ENCODE measurements around the gene PRMT7.

The PRMT7 gene

DNA sequence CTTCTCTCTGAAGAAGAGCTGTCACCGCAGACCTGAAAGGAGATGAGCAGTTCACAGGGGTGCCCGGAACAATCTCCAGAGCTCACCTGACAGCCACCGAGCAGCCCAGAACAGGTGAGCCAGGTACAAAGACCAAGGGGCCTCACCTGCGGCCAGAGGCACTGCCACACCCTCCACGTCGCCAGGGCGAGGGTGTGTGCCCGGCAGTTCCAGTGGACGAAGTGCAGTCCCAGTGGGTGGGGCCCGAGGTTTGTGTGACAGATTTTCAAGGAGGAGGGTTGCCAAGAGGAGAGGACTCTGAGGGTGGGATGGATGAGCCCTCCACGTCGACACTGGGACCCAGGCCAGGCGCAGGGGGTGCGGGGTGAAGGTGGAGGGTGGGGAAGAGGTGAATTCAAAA lies 75.8 kb downstream of the PRMT7 start:
- DNase-seq (ENCODE audit: low read depth) = no peak
- TF ChIP-seq, protein P1, sequence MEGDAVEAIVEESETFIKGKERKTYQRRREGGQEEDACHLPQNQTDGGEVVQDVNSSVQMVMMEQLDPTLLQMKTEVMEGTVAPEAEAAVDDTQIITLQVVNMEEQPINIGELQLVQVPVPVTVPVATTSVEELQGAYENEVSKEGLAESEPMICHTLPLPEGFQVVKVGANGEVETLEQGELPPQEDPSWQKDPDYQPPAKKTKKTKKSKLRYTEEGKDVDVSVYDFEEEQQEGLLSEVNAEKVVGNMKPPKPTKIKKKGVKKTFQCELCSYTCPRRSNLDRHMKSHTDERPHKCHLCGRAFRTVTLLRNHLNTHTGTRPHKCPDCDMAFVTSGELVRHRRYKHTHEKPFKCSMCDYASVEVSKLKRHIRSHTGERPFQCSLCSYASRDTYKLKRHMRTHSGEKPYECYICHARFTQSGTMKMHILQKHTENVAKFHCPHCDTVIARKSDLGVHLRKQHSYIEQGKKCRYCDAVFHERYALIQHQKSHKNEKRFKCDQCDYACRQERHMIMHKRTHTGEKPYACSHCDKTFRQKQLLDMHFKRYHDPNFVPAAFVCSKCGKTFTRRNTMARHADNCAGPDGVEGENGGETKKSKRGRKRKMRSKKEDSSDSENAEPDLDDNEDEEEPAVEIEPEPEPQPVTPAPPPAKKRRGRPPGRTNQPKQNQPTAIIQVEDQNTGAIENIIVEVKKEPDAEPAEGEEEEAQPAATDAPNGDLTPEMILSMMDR (conservative IDR thresholded peaks at IDR 0.05; ENCODE audit: low read length) = no peak
- no peak overlapping the region for H3K4me3 ChIP-seq (ENCODE audit: low read length)

DNA sequence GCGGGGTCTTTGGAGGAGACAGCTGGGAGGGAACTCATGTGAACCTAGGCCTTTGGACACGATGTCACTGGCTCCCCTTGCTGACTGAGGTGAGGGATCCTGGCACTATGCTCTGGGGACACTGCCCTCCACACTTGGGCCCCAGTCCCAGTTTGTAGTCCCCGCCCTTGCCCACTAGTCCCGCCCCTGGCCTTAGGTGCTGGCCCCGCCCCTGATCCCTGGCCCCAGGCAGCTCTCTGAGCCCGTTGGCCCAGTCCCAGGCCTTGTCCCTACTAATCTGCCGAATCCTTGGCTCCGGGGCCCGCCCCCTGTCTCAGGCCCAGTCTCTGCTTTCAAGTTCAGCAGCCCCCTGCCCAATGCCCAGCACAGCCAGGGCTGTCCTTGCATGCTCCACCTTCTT lies 76.5 kb downstream of the PRMT7 start:
- DNase-seq (ENCODE audit: low read depth) = no peak
- TF ChIP-seq, protein P1 (conservative IDR thresholded peaks at IDR 0.05; ENCODE audit: low read length) = no peak
- no peak overlapping the region for H3K4me3 ChIP-seq (ENCODE audit: low read length)

DNA sequence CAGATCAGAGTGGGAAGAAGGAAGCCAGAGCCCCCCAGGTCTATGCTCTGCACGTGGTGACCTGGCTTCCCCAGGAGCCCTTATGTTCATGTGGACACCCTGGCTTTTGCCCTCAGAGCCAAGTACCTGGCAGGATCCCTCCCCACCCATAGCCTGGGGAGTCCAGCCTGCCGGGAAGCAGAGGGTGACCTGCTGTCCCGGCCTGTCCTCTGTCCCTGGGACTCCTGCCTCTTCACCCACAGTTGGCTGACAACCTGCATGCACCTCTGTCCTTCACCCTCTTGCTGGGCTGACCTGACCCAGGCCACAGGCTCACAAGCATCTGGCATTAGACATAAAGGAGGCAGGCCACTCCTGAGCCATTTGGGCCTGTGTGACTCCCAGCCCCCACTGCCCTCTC lies 77.3 kb downstream of the PRMT7 start:
- DNase-seq (ENCODE audit: low read depth) = no peak
- no peak overlapping the region for H3K4me3 ChIP-seq (ENCODE audit: low read length)
- TF ChIP-seq, protein P1 (conservative IDR thresholded peaks at IDR 0.05; ENCODE audit: low read length) = no peak

DNA sequence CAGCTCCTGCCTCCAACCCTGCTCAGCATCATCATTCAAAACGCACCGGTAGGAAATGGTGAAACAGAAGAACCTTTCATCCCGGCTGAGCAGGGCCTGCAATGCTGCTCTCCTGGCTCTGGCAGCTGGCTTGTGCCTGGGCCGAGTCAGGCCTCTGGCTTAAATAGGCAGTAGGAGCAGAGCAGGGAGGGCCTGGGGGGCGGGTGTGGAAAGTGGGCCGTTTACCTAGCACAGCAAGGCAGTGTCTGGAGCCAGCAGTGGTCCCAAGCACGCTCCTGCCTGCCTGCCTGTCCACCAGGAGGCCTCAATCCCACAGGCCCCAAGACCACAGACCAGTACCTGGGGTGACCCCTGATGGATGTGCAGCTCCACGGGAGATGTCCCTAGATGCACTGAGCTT lies 78.2 kb downstream of the PRMT7 start:
- DNase-seq (ENCODE audit: low read depth) = no peak
- TF ChIP-seq, protein P1 (conservative IDR thresholded peaks at IDR 0.05; ENCODE audit: low read length) = no peak
- H3K4me3 ChIP-seq (ENCODE audit: low read length) = no peak overlapping the region

DNA sequence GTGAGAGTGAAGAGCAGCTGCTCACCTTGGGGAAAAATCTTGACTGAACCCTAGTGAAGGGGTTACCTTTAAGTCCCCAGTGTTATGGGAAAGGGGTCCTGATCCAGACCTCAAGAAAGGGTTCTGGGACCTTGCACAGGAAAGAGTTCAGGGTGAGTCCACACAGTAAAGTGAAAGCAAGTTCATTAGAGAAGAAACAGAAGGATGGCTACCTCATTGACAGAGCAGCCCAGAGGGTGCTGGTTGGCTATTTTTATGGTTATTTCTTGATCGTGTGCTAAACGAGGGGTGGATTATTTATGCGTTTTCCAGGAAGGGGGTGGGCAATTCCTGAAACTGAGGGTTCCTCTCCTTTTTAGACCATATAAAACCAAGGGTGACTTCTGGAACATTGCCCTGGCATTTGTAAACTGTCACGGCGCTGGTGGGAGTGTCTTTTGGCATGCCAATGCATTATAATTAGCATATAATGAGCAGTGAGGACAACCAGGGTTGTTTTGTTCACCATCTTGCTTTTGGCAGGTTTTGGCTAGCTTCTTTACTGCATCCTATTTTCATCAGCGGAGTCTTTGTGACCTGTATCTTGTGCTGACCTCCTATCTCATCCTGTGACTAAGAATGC lies 79.0 kb downstream of the PRMT7 start:
- DNase-seq (ENCODE audit: low read depth) = no peak
- TF ChIP-seq, protein P1 (conservative IDR thresholded peaks at IDR 0.05; ENCODE audit: low read length) = no peak

DNA sequence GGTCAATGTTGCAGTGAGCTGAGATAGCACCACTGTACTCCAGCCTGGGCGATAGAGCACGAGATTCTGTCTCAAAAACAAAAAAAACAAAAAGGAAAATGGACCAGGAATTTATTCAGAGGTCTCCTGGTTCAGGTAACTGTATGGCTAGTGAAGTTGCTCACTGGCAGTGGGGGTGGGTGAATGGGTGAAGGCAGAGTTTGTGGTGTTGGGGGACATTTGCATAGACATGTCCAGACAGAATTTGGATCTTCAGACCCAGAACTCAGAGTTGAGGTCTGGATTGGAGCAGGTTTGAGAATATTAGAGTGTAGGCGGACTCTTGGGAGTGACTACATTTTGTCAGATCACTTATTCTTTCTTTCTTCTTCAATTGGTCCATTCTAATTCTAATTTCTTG lies 82.5 kb downstream of the PRMT7 start:
- H3K4me3 ChIP-seq (ENCODE audit: low read length) = no peak overlapping the region
- DNase-seq (ENCODE audit: low read depth) = no peak
- TF ChIP-seq, protein P1 (conservative IDR thresholded peaks at IDR 0.05; ENCODE audit: low read length) = no peak

More for the DNA sequence above, 79.0 kb downstream of the PRMT7 start:
- H3K4me3 ChIP-seq (ENCODE audit: low read length) = no peak overlapping the region

DNA sequence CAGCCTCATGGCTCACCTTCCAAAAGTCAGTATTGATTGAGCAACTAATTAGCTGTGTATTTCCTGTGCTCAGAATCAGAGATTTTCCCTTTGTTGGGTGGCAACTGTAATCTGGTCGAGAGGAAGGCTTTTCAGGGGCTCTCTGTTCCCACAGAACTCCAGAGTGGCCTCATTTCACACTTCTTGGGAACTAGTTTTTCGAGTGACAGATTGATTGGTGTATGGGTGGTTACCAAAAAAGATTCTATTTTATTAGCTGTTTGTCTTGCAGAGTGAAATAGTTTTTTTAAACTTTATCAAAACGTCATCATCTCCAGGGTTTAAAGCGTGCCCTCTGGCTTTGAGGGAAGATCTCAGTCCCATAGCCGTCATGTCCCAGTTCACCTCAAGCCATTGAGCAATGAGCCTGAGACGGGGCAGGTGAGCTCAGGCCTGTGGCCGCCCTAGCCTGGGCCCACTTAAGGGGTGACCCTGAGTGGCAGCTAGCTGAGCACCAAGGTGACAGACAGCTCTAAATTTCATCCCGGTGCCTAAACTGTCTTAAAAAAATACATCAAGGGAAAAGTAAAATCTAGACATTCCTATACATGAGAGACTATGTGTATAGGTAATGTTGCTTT lies 84.5 kb downstream of the PRMT7 start:
- TF ChIP-seq, protein P1 (conservative IDR thresholded peaks at IDR 0.05; ENCODE audit: low read length) = no peak

More for the DNA sequence above, 84.5 kb downstream of the PRMT7 start:
- DNase-seq (ENCODE audit: low read depth) = no peak
- H3K4me3 ChIP-seq (ENCODE audit: low read length) = no peak overlapping the region
